GM21825 (cell line): Measurements from ENCODE around the gene CDH22.

Source experiments
- ATAC-seq: cut with Tn5 transposase; IDR thresholded peaks from one replicate; pipeline ENCODE4 v1.9.1; 2021; ENCODE audit warnings: mild to moderate bottlenecking, moderate library complexity; ENCODE audit not compliant: unreplicated experiment

Gene CDH22

DNA sequence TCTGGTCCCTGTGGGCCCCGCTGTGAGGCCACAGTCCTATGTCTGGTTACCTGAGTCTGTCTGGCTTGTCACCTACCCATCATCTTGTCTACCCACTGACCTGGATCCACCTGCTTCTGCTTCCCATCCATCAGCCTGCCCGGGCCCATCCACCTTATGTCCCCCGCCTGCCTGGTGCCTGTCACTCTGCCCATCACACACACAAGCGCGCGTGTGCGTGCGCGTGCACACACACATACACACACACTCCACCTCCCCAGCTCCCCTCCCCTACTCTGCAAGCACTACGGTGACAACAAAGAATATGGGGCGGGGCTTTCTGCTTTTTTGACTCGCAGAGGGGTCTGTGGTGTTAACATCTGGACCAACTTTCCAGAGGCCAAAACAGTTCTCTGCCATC, 8.0 kb downstream of the CDH22 start:
- no peak for ATAC-seq

- no peak for ATAC-seq
These were observed 9.2 kb downstream of the CDH22 start for GRCh38 chr20:46299078-46299477.

DNA sequence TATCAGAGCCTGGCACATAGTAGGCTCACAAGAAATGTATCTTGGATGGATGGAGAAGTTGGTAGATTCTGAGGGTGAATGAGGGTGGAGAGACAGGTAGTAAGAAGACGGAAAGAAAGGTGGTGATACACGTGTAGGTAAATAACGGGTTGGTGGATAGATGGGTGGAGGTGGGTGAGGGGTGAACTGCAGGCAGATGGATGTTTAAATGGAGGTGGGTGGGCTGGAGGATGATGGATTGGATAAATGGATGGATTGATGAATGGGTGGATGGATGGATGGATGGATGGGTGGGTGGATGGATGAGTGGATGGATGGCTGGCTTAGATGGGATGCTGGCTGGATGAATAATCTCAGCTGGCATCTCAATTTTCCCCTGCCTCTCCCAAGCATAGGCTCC, 9.9 kb downstream of the CDH22 start:
- no peak for ATAC-seq

DNA sequence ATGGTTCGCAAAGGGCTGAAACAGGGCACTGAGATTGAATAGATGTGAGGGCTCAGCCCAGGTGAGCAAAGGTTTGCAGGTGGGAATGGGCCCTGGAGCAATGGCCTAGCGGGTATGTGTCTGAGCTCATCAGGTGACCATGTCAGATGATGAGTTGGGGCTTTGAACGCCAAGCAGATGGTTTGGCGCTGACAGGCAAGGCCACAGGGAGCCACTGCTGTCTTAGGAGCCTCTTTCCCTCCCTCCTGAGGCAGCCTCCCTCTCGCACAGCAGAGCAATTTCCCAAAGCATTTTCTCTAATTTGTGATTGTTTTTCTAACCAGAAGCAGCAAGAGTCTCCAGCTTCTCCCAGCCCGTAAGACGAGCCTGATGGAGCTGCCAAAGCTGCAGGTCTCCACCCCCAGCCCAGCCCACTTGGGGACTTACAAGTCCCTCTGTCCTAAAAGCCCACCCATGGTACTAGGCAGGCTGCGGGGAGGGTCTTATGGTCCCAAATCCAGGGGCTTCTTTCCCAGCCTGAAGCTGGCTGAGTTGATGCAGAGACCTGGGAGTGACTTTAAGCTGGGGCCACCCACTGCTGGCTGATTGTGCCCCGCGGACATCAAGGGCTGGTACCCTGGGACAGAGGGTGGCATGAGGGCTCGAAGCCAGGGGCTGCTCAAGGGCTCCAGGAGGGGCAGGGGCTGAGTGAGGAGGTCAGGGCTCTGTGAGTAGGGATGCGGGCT, 11.6 kb downstream of the CDH22 start:
- no peak for ATAC-seq

DNA sequence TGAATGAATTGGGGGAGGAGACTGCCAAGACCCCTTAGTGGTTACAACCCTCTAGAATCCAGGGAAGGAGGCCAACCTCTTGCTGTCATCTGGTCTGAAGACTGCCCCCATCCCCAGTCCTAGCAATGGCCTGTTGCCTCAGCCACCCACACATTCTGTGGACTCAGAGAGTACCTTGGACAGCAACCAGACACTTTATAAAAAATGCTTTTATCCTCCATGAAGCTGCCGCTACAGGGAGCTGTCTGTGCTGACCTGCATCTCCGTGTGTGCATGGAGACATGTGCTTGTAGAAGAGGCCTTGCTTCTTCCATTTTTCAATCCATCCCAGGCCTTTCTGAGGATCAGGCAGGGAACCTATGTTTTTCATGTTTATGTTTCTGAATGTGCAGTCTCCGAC, 15.2 kb downstream of the CDH22 start:
- ATAC-seq, result no peak

DNA sequence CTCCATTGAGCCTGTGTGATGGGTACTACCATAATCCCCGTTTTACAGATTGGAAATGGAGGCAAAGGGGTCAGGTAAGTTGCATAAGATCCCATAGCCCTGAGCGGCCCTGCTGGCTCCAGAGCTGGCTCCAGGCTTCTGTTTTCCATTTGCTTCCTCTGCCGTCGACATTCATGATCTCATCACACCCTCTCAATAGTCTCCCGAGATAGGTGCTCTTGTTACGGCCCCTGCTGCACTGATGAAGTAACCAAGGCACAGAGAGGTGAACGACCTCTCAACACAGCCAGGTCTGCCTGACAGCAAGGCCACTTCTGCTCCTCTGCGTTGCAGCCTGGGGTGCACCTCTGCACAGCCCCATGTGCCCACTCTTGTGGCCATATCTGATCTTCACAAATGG, 16.9 kb downstream of the CDH22 start:
- ATAC-seq, result no peak

- ATAC-seq, result no peak
These were observed 18.9 kb downstream of the CDH22 start for GRCh38 chr20:46289432-46289831.

DNA sequence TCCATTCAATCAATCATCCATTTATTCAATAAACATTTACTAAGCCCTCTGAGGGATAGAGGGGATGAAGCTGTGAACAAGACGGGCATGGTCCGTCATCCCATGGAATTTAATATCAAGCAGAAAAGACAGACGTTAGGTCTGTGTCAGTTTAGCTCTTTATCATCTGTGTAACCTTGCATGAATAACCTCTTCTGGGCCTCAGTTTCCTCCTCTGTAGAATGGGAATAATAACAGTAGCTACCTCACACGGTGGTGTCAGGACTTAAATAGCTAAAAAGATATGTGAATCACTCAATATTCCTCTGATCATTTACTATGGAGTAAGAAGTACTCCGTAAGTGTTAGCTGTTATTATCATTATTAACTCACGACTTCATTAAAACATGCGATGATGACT, 21.3 kb downstream of the CDH22 start:
- no peak for ATAC-seq

DNA sequence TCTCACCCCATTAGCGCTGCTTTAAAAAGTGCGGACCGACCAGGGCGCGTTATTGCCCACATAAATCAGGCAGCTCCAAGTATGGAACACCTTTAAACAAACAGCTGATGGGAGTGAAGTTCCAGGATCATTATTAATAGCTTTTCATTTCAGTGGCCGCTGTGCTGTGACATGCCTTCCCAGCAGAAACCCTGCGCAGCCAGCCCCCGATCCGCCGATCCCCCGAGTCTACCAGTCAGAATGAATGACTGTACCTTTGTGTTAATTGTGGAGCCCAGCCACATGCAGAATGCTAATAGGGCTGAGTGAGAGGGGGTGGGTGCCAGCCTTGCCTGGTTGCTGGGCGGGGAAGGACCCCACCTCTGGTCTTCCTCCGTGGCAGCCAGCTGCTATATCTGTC, 21.9 kb downstream of the CDH22 start:
- ATAC-seq, result no peak

DNA sequence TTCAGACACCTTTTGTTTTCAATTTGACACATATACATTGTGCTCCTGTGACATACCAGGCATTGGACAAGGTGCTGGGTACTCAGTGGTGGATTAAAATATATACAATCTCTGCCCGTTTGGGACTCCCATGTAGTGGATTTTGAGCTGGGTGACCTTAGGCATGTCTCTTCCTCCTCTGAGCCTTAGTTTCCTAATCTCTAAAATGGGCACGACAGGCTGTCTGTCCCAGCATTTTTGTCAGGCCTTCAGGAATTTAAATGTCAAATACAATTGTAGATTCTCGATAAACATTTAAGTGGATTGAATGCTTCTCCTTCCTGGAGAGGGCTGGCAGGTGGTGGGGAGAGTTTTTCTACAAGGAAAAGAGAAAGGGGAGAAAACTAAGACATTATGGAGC, 22.6 kb downstream of the CDH22 start:
- no peak for ATAC-seq

GRCh38 chr20:46285072-46285471, 23.2 kb downstream of the CDH22 start:
- no peak for ATAC-seq

DNA sequence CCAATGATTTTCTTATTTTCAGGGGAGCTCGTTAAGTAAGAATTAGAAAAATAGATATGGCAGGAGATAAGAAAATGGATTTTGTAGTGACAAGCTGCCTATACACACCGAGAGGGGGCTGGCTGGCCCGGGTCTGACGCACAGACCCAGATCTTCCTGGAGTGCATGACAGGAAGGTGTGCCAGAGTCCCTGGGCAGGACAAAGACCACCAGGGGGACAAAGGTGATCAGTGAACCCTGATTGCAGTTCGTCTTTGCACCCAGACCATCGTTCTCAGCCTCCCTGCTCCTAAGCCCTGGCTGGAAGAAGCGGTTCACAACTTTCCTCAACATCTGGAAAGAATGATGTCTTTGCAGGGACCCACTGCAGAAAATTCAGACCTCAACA, 24.3 kb downstream of the CDH22 start:
- ATAC-seq, result no peak

- no peak for ATAC-seq
These were observed 24.8 kb downstream of the CDH22 start for GRCh38 chr20:46283426-46284039.

DNA sequence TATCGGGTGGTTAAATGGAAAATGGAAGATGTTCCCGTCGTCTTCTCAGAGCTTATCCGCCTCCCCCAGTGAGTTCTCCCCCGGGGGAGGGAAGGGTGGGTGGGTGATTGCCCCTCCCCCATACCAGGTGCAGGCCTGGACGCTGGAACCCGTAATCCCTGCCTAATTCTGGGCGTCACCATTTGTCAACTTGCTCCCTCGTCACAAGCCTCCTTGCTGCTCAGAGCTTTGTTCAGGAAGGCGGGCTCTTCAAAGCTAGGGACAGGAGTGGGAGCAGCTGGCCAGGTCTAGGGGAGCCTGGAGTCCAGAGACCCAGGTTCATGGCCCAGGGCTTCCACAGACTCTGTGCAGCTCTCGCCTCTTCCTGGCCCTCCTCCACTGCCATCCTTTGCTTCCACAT, 25.6 kb downstream of the CDH22 start:
- ATAC-seq, result no peak

GRCh38 chr20:46279103-46279502, 29.2 kb downstream of the CDH22 start:
- no peak for ATAC-seq

GRCh38 chr20:46277602-46278001, 30.7 kb downstream of the CDH22 start:
- no peak for ATAC-seq

DNA sequence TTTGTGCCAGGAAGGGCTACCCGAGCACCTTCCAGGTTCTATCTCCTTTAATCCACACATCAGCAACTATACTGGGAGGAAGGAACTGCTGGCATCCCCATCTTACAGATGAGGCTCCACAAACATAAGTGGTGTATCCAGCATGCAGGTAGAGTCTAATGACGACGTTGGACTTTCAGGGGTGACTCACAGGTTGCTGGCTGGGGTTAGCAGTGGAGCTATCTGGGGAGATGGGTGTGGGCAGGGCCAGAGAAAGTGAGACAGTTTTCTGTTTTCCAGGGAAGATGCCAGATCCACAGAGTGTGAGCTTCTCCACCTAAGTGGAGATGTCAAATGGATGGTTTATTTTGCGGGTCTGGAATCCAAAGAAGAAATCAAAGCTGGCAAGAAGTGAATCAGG, 31.8 kb downstream of the CDH22 start:
- no peak for ATAC-seq

DNA sequence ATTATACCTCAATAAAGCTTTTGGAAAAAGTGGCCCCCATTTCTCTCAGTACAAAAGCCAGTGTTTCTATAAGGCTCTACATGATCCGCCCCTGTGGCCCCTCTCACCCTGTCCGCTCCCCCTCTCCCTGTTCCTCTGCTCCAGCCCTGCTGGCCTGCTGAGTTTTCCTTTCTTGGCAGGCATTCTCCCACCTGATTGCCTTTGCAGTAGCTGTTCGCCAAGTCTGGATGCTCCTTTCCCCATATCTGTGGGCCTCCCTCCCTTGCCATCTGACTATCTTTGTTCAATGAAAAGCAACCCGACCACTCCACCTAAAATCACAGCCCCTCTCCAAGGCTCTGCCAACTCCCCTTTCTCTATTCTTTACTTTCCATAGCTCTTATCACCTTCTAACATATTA, 33.2 kb downstream of the CDH22 start:
- no peak for ATAC-seq

- no peak for ATAC-seq
These were observed 34.6 kb downstream of the CDH22 start for GRCh38 chr20:46273717-46274116.

- ATAC-seq, result no peak
These were observed 35.8 kb downstream of the CDH22 start for GRCh38 chr20:46272389-46273047.

DNA sequence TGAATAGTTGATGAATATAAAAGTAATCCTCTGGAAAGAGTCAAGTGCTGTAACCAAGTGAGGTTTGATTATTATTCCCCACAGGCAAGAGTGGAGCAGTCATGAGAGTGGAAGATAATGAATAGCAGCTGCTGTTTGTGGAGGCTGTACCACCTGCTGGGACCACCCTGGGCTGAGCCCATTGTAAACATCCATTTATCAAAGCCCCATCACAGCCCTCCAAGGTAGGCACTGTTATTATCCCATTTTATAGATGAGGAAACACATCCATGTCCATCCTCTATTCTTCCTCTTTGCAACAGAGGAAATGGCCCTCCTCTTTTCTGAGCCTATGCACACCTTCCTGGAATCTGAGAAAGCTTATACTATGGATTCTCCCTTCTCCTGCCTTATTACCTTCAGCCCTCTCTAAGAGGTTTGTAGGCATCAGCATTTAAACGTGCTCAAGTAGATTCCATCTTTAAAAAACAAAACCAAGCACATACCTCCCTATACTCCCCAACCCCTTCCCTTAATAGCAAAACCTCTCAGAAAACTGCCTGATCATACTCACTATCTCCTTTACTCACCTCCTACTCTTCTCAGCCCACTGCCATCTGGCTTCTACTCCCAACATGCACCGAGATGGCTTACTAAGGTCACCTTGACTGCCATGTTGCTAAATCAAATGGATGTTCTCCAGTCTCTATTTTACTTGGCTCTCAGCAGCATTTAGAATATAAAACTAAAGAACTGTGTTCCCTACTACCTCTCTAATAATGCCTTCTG, 37.1 kb downstream of the CDH22 start:
- no peak for ATAC-seq

- no peak for ATAC-seq
These were observed 38.9 kb downstream of the CDH22 start for GRCh38 chr20:46269372-46269771.
